Vagina (tissue), 2 donors: Measurements from ENCODE around the gene RPRML.

Experiments
- POLR2A ChIP-seq, 2 donors: fragments of 450-650 bp; IDR thresholded peaks; one replicate each; pipeline ENCODE4 v1.6.1; 2017; ENCODE audit warnings: antibody characterized with exemption in 2 of 2, mild to moderate bottlenecking in 2 of 2, moderate library complexity in 2 of 2
- POLR2AphosphoS5 ChIP-seq, 2 donors: sonication (generic); formaldehyde crosslinking; IDR thresholded peaks; one replicate each; pipeline ENCODE4 v1.9.0; 2017; ENCODE audit warnings: antibody characterized with exemption in 2 of 2, mild to moderate bottlenecking in 2 of 2, low read depth in 1 of 2; ENCODE audit not compliant: insufficient read depth in 1 of 2
- TF ChIP-seq, protein P1 (sequence below), 3 experiments: fragments of 450-650 bp in 2 of 3; fragments of 200-600 bp in 1 of 3; sonication (generic) in 1 of 3; IDR thresholded peaks; one replicate each; pipeline ENCODE4 v1.5.1; 2017 to 2019; ENCODE audit warnings: antibody characterized with exemption in 3 of 3, mild to moderate bottlenecking in 2 of 3, moderate library complexity in 2 of 3

DNA sequence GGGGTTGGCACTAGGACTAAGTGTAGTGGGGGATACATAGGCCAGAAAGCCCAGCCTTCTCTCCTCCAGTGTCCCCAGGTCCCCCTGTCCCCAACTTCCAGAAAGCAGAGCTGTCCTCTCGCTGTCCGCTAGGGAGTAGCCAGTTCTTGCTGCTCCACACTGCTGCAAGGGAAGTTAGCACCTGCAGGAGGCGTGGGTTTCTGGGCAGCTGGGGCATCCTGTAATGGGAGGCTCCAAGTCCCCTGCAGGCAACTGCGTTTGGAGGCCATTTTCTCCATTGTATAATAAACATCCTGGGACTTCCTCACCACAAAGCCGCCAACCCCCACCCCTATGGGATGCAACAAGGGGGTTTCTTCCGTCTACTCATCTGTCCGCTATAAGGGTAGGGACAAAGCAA is 1.7 kb downstream of the RPRML start:
- TF ChIP-seq, protein P1, sequence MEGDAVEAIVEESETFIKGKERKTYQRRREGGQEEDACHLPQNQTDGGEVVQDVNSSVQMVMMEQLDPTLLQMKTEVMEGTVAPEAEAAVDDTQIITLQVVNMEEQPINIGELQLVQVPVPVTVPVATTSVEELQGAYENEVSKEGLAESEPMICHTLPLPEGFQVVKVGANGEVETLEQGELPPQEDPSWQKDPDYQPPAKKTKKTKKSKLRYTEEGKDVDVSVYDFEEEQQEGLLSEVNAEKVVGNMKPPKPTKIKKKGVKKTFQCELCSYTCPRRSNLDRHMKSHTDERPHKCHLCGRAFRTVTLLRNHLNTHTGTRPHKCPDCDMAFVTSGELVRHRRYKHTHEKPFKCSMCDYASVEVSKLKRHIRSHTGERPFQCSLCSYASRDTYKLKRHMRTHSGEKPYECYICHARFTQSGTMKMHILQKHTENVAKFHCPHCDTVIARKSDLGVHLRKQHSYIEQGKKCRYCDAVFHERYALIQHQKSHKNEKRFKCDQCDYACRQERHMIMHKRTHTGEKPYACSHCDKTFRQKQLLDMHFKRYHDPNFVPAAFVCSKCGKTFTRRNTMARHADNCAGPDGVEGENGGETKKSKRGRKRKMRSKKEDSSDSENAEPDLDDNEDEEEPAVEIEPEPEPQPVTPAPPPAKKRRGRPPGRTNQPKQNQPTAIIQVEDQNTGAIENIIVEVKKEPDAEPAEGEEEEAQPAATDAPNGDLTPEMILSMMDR (IDR thresholded peaks at IDR 0.05), result no peak
- no peak for TF ChIP-seq POLR2AphosphoS5 (IDR thresholded peaks at IDR 0.05; ENCODE audit: insufficient read depth in 1 of 2, low read depth in 1 of 2)
- TF ChIP-seq POLR2A (IDR thresholded peaks at IDR 0.05), result no peak
